Measurements from ENCODE around the gene SCGB2B2. TPM values are rescaled to one million over a fixed set of nuclear protein-coding genes. Genes with fewer than 3 reads are reported as not detected.

Gene SCGB2B2
- total and polyA plus RNA-seq, 2 of the 4 experiments (the other 2 are of a cell fraction) = not detected

DNA sequence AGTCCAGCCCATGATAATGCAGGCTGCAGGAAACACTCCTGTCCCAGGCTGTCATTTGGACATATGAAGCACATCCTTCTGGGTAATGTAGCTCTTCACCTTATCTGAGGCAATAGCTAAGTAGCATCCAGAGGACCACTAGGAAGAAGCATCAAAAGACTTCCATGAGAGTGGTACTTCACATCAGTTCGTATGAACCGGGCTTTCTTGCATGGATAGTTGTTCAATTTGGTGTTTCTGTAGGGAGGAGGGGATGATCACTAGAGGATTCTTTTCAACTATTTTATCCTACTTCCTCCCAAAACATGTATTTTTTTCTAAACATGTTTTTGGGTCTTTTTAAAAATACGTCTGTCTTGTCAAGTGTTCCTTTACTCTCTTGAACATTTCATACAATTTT is 13.4 kb upstream of the SCGB2B2 start:
- Histone ChIP-seq H4K8ac (ENCODE audit: low read depth in 2 of 2, low read length in 2 of 2) (no peak overlapping the region), H3K14ac (replicated peaks; ENCODE audit: low read depth, low read length) (no peak overlapping the region), H3K4me2 (ENCODE audit: low read depth, low read length) (no peak overlapping the region), H3K36me3 (ENCODE audit: control insufficient read depth, insufficient read depth, low read length) (no peaks in the 10 kb centered on the region), H2BK120ac (ENCODE audit: low read depth, low read length) (no peak overlapping the region), H3K4me1 (ENCODE audit: control insufficient read depth, insufficient read depth, low read length) (no peaks in the 10 kb centered on the region), H2AK5ac (ENCODE audit: low read depth, low read length) (no peak overlapping the region), H2BK15ac (ENCODE audit: low read depth, low read length) (no peak overlapping the region), H2AK9ac (replicated peaks; ENCODE audit: low read depth, low read length, poor library complexity) (no peak overlapping the region), H2BK20ac (ENCODE audit: low read depth, low read length) (no peak overlapping the region), H4K20me1 (ENCODE audit: insufficient read depth, low read length) (no peaks in the 10 kb centered on the region), H2BK5ac (ENCODE audit: low read depth, low read length, poor library complexity, severe bottlenecking) (no peak overlapping the region), H3K79me1 (ENCODE audit: low read depth in 1 of 2, low read length in 2 of 2) (no peaks in the 10 kb centered on the region), H3K23ac (ENCODE audit: low read depth, low read length) (no peak overlapping the region), H3K18ac (ENCODE audit: low read depth, low read length) (no peak overlapping the region), H3K9me1 (ENCODE audit: insufficient read depth, low read length) (no peaks in the 10 kb centered on the region), H3K27me3 (ENCODE audit: control insufficient read depth, insufficient read depth, low read length) (no peaks in the 10 kb centered on the region), H2AFZ (replicated peaks; ENCODE audit: low read length, poor library complexity) (no peak overlapping the region), H3K56ac (ENCODE audit: extremely low read depth, insufficient read depth, low read length) (no peak overlapping the region), H3K9me3 (ENCODE audit: control insufficient read depth, insufficient read depth, low read length) (peaks cover 5% of the 10 kb centered on the region), H4K5ac (ENCODE audit: low read depth, low read length) (no peak overlapping the region), H3K27ac (ENCODE audit: insufficient read depth, low read length) (no peak overlapping the region), H3K4me3 (ENCODE audit: insufficient read depth, low read depth, low read length) (no peak overlapping the region), H4K91ac (ENCODE audit: insufficient read depth, low read depth, low read length) (no peak overlapping the region), H3K4ac (ENCODE audit: low read depth, low read length) (no peak overlapping the region), H3K9ac (ENCODE audit: low read depth, low read length) (no peak overlapping the region)
- in situ Hi-C loops (cut with MboI; ENCODE audit: low sequenced_read_pairs) (no loop called here), intact Hi-C loops (cut with micrococcal nuclease) (no loop called here), dilution Hi-C loops (cut with HindIII; ENCODE audit: low sequenced_read_pairs, unreplicated experiment) (no loop called here)
- WGBS, 2 experiments (ENCODE audit: extremely low coverage in 2 of 2, insufficient read length in 1 of 2) = no CpG with 5 or more reads among the region's 3 CpGs
- ATAC-seq (ENCODE audit: low read depth) = no peak
- no peak for DNase-seq
- POLR2A ChIA-PET (ENCODE audit: unreplicated experiment) = interaction anchor here (0.6 kb wide), 1 partner anchor 44 kb away, joined by 3 read pairs; no protein-coding TSS in a partner anchor
- no TSS peak for BruUV-seq (replicated peaks)
- CTCF ChIA-PET = no interaction called here
- TF ChIP-seq CHD1 (IDR thresholded peaks at IDR 0.05; ENCODE audit: low read depth, low read length) (no peak), BHLHE40 (IDR thresholded peaks at IDR 0.05; ENCODE audit: low read depth, low read length) (no peak), RAD21 (IDR thresholded peaks at IDR 0.05; ENCODE audit: low read length) (no peak), RCOR1 (IDR thresholded peaks at IDR 0.05; ENCODE audit: insufficient replicate concordance, low read length) (no peak), MAZ (IDR thresholded peaks at IDR 0.05; ENCODE audit: borderline replicate concordance, low read depth, low read length) (no peak), NFE2L2 (IDR thresholded peaks at IDR 0.05; ENCODE audit: low read depth, low read length) (no peak), CEBPB (IDR thresholded peaks at IDR 0.05; ENCODE audit: low read depth, low read length) (no peak), MXI1 (IDR thresholded peaks at IDR 0.05; ENCODE audit: borderline replicate concordance, low read depth, low read length) (no peak), RFX5 (IDR thresholded peaks at IDR 0.05; ENCODE audit: low read depth, low read length) (no peak), SMC3 (IDR thresholded peaks at IDR 0.05; ENCODE audit: low read depth, low read length) (no peak), FOS (IDR thresholded peaks at IDR 0.05; ENCODE audit: low read depth, low read length) (no peak)
- TF ChIP-seq, protein P1, sequence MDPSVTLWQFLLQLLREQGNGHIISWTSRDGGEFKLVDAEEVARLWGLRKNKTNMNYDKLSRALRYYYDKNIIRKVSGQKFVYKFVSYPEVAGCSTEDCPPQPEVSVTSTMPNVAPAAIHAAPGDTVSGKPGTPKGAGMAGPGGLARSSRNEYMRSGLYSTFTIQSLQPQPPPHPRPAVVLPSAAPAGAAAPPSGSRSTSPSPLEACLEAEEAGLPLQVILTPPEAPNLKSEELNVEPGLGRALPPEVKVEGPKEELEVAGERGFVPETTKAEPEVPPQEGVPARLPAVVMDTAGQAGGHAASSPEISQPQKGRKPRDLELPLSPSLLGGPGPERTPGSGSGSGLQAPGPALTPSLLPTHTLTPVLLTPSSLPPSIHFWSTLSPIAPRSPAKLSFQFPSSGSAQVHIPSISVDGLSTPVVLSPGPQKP (IDR thresholded peaks at IDR 0.05; ENCODE audit: borderline replicate concordance, low read depth, low read length) = no peak
- TF ChIP-seq, protein P2, sequence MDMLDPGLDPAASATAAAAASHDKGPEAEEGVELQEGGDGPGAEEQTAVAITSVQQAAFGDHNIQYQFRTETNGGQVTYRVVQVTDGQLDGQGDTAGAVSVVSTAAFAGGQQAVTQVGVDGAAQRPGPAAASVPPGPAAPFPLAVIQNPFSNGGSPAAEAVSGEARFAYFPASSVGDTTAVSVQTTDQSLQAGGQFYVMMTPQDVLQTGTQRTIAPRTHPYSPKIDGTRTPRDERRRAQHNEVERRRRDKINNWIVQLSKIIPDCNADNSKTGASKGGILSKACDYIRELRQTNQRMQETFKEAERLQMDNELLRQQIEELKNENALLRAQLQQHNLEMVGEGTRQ (IDR thresholded peaks at IDR 0.05; ENCODE audit: low read depth, low read length) = no peak
- TF ChIP-seq, protein P3, sequence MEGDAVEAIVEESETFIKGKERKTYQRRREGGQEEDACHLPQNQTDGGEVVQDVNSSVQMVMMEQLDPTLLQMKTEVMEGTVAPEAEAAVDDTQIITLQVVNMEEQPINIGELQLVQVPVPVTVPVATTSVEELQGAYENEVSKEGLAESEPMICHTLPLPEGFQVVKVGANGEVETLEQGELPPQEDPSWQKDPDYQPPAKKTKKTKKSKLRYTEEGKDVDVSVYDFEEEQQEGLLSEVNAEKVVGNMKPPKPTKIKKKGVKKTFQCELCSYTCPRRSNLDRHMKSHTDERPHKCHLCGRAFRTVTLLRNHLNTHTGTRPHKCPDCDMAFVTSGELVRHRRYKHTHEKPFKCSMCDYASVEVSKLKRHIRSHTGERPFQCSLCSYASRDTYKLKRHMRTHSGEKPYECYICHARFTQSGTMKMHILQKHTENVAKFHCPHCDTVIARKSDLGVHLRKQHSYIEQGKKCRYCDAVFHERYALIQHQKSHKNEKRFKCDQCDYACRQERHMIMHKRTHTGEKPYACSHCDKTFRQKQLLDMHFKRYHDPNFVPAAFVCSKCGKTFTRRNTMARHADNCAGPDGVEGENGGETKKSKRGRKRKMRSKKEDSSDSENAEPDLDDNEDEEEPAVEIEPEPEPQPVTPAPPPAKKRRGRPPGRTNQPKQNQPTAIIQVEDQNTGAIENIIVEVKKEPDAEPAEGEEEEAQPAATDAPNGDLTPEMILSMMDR (conservative IDR thresholded peaks at IDR 0.05; ENCODE audit: low read depth, low read length) = no peak

All from IMR-90 (cell line).